Measurements from ENCODE around the gene CNBP. TPM values are rescaled to one million over a fixed set of nuclear protein-coding genes. Genes with fewer than 3 reads are reported as not detected.
A peak's percentile ranks its signal among the peaks of the same experiment; 100 is the strongest.

The CNBP gene
- total RNA-seq, 2 donors from 2014 or later, result 284 to 343 TPM

GRCh38 chr3:129122412-129123011 is 61.2 kb downstream of the CNBP start:
- 24 to 25% methylated on average over 12 to 18 of the region's 18 CpGs for WGBS, 2 experiments (ENCODE audit: insufficient coverage in 1 of 2, insufficient read length in 1 of 2)
- Histone ChIP-seq H3K4me1 (ENCODE audit: control insufficient read depth, insufficient read depth, low read length) (peaks cover 26% of the 10 kb centered on the region), H3K9me3 (ENCODE audit: control insufficient read depth, low read length) (no peaks in the 10 kb centered on the region), H3K27ac (ENCODE audit: low read depth, low read length) (no peak overlapping the region), H3K27me3 (ENCODE audit: control insufficient read depth, insufficient read depth, low read length, poor library complexity, severe bottlenecking) (no peaks in the 10 kb centered on the region), H3K9ac (ENCODE audit: extremely low read depth, low read length, poor library complexity, severe bottlenecking) (no peak overlapping the region), H3K36me3 (ENCODE audit: control insufficient read depth, insufficient read depth, low read length) (peaks cover 10% of the 10 kb centered on the region), H3K4me3 (ENCODE audit: low read length) (peak overlapping the region; percentile 74)
- Mint-ChIP-seq H3K9me3 (no peaks in the 10 kb centered on the region), H3K27me3 (ENCODE audit: insufficient read depth) (no peaks in the 10 kb centered on the region), H3K27ac (peak overlapping the region; percentile 78), H3K36me3 (ENCODE audit: low read depth) (peaks cover 11% of the 10 kb centered on the region), H3K4me1 (peaks cover 42% of the 10 kb centered on the region), H3K4me3 (peak overlapping the region; percentile 83)
- DNase-seq, result no peak
- TF ChIP-seq CTCF (conservative IDR thresholded peaks at IDR 0.05), result no peak

- Histone ChIP-seq H3K4me3 (ENCODE audit: low read length) (peak within 1 kb of the TSS; percentile 89), H3K4me1 (ENCODE audit: control insufficient read depth, insufficient read depth, low read length) (peaks cover 30% of the 10 kb centered on the region), H3K27ac (ENCODE audit: low read depth, low read length) (no peak within 1 kb of the TSS), H3K9me3 (ENCODE audit: control insufficient read depth, low read length) (no peaks in the 10 kb centered on the region), H3K36me3 (ENCODE audit: control insufficient read depth, insufficient read depth, low read length) (peaks cover 10% of the 10 kb centered on the region), H3K27me3 (ENCODE audit: control insufficient read depth, insufficient read depth, low read length, poor library complexity, severe bottlenecking) (no peaks in the 10 kb centered on the region), H3K9ac (ENCODE audit: extremely low read depth, low read length, poor library complexity, severe bottlenecking) (peak within 1 kb of the TSS; percentile 74)
- DNase-seq, result peak; percentile 100
- WGBS, 2 experiments (ENCODE audit: insufficient coverage in 1 of 2, insufficient read length in 1 of 2), result 0% methylated on average over 18 to 59 of the region's 60 CpGs
- peaks cover 12% of the 10 kb centered on the region for H3K36me3 Mint-ChIP-seq (ENCODE audit: low read depth)
- no peak for TF ChIP-seq CTCF (conservative IDR thresholded peaks at IDR 0.05)
- H3K4me1 Mint-ChIP-seq, result peaks cover 43% of the 10 kb centered on the region
- peak within 1 kb of the TSS; percentile 83 for H3K4me3 Mint-ChIP-seq
- H3K27me3 Mint-ChIP-seq (ENCODE audit: insufficient read depth), result no peaks in the 10 kb centered on the region
- H3K9me3 Mint-ChIP-seq, result no peaks in the 10 kb centered on the region
- H3K27ac Mint-ChIP-seq, result peak within 1 kb of the TSS; percentile 94
Measured at GRCh38 chr3:129121792-129122411, 61.8 kb downstream of the CNBP start, which contains the start of gene RAB43. RAB43 (minus strand) TSS chr3:129121804; CDS start chr3:129121489, 315 bp downstream.

GRCh38 chr3:129121016-129121791 is 62.5 kb downstream of the CNBP start:
- Histone ChIP-seq H3K36me3 (ENCODE audit: control insufficient read depth, insufficient read depth, low read length) (peaks cover 10% of the 10 kb centered on the region), H3K27me3 (ENCODE audit: control insufficient read depth, insufficient read depth, low read length, poor library complexity, severe bottlenecking) (no peaks in the 10 kb centered on the region), H3K9ac (ENCODE audit: extremely low read depth, low read length, poor library complexity, severe bottlenecking) (peak overlapping the region; percentile 74), H3K4me1 (ENCODE audit: control insufficient read depth, insufficient read depth, low read length) (peaks cover 30% of the 10 kb centered on the region), H3K9me3 (ENCODE audit: control insufficient read depth, low read length) (no peaks in the 10 kb centered on the region), H3K27ac (ENCODE audit: low read depth, low read length) (no peak overlapping the region), H3K4me3 (ENCODE audit: low read length) (peak overlapping the region; percentile 89)
- Mint-ChIP-seq H3K4me3 (peak overlapping the region; percentile 83), H3K4me1 (peaks cover 48% of the 10 kb centered on the region), H3K9me3 (no peaks in the 10 kb centered on the region), H3K36me3 (ENCODE audit: low read depth) (peaks cover 9% of the 10 kb centered on the region), H3K27me3 (ENCODE audit: insufficient read depth) (no peaks in the 10 kb centered on the region), H3K27ac (peak overlapping the region; percentile 94)
- 0% methylated on average over 13 to 75 of the region's 80 CpGs for WGBS, 2 experiments (ENCODE audit: insufficient coverage in 1 of 2, insufficient read length in 1 of 2)
- peak; percentile 76 for DNase-seq
- peak; percentile 48 for TF ChIP-seq CTCF (conservative IDR thresholded peaks at IDR 0.05)
